OCI-LY1 (cell line): ENCODE measurements around the gene NEAT1.
A peak's percentile ranks its signal among the peaks of the same experiment; 100 is the strongest.

Experiments
- H2AFZ ChIP-seq: fragments of 200-600 bp; sonication (generic), shearing (Covaris generic); 2 replicates; pipeline ENCODE4 v1.6.0; 2014; ENCODE audit warnings: antibody characterized with exemption, mild to moderate bottlenecking, low read length
- H3F3A ChIP-seq: fragments of 200-600 bp; sonication (generic), shearing (Covaris generic); 2 replicates; pipeline ENCODE4 v1.6.0; 2014; ENCODE audit warnings: mild to moderate bottlenecking, antibody characterized with exemption, low read length, moderate library complexity; ENCODE audit not compliant: insufficient read depth
- H3K27ac ChIP-seq: fragments of 200-600 bp; sonication (generic); 2 replicates; pipeline ENCODE4 v1.5.1; 2014; ENCODE audit warnings: low read length, mixed run types, mild to moderate bottlenecking, low read depth; ENCODE audit not compliant: poor library complexity, severe bottlenecking
- H3K27me3 ChIP-seq: fragments of 200-600 bp; sonication (generic); 2 replicates; pipeline ENCODE4 v1.6.0; 2014; ENCODE audit warnings: antibody characterized with exemption, mild to moderate bottlenecking, low read length, moderate library complexity; ENCODE audit not compliant: insufficient read depth
- H3K36me3 ChIP-seq: fragments of 200-600 bp; sonication (generic); 2 replicates; pipeline ENCODE4 v1.6.1; 2014; ENCODE audit warnings: mild to moderate bottlenecking, antibody characterized with exemption, low read length, moderate library complexity, mixed read lengths; ENCODE audit not compliant: insufficient read depth
- H3K4me1 ChIP-seq: fragments of 200-600 bp; sonication (generic); 2 replicates; pipeline ENCODE4 v1.5.1; 2014; ENCODE audit warnings: mild to moderate bottlenecking, low read length, moderate library complexity; ENCODE audit not compliant: insufficient read depth, severe bottlenecking
- H3K4me2 ChIP-seq: fragments of 200-600 bp; sonication (generic), shearing (Covaris generic); 2 replicates; pipeline ENCODE4 v1.6.1; 2014; ENCODE audit warnings: low read length
- H3K4me3 ChIP-seq: fragments of 200-600 bp; sonication (generic); 2 replicates; pipeline ENCODE4 v1.5.1; 2014; ENCODE audit warnings: low read length, low read depth, mild to moderate bottlenecking, mixed read lengths; ENCODE audit not compliant: poor library complexity, severe bottlenecking
- H3K79me2 ChIP-seq: fragments of 200-600 bp; shearing (Covaris generic); 2 replicates; pipeline ENCODE4 v1.6.1; 2016; ENCODE audit warnings: mixed run types, low read length, mixed read lengths; ENCODE audit not compliant: insufficient read depth
- H3K9ac ChIP-seq: fragments of 200-600 bp; sonication (generic), shearing (Covaris generic); 2 replicates; pipeline ENCODE4 v1.6.1; 2014; ENCODE audit warnings: mild to moderate bottlenecking, low read length, mixed read lengths
- H3K9me2 ChIP-seq: fragments of 200-600 bp; sonication (generic), shearing (Covaris generic); 2 replicates; pipeline ENCODE4 v1.6.1; 2014; ENCODE audit warnings: low read depth, mild to moderate bottlenecking, low read length, mixed read lengths
- H3K9me3 ChIP-seq: fragments of 200-600 bp; shearing (Covaris generic); 2 replicates; pipeline ENCODE4 v1.6.1; 2014; ENCODE audit warnings: low read length, mixed read lengths
- H4K20me1 ChIP-seq: fragments of 200-600 bp; sonication (generic), shearing (Covaris generic); 2 replicates; pipeline ENCODE4 v1.6.0; 2016; ENCODE audit warnings: mild to moderate bottlenecking, low read length; ENCODE audit not compliant: insufficient read depth
- CTCF ChIP-seq: fragments of 200-600 bp; sonication (generic), shearing (Covaris generic); IDR thresholded peaks from 2 replicates; pipeline ENCODE4 v1.5.1; 2017; ENCODE audit warnings: mild to moderate bottlenecking, antibody characterized with exemption, low read length, moderate library complexity, mixed read lengths
- EZH2 ChIP-seq: fragments of 200-600 bp; sonication (generic), shearing (Covaris generic); IDR thresholded peaks from 2 replicates; pipeline ENCODE4 v1.8.0; 2017; ENCODE audit warnings: borderline replicate concordance, mixed run types, mild to moderate bottlenecking, antibody characterized with exemption, low read length, moderate library complexity, mixed read lengths

Gene NEAT1

GRCh38 chr11:65418681-65419459, 3.7 kb upstream of the NEAT1 start:
- Histone ChIP-seq H3K9ac (peak overlapping the region; percentile 99), H3K36me3 (peaks cover 15% of the 10 kb centered on the region), H3K4me3 (peak overlapping the region; percentile 63), H4K20me1 (no peaks in the 10 kb centered on the region), H3K27ac (peak overlapping the region; percentile 99), H3F3A (0 out of 2 replicates have a peak, but pooled peaks cover 5% of the 10 kb centered on the region), H3K9me2 (no peaks in the 10 kb centered on the region), H3K27me3 (no peaks in the 10 kb centered on the region), H3K79me2 (peaks cover 17% of the 10 kb centered on the region), H3K4me2 (peak overlapping the region; percentile 97), H3K9me3 (no peaks in the 10 kb centered on the region), H3K4me1 (peaks cover 85% of the 10 kb centered on the region), H2AFZ (no peak overlapping the region)
- TF ChIP-seq CTCF (no peak), EZH2 (no peak)

- no peak overlapping the region for H2AFZ ChIP-seq
- peaks cover 23% of the 10 kb centered on the region for H3K79me2 ChIP-seq
- peak overlapping the region; percentile 99 for H3K9ac ChIP-seq
- TF ChIP-seq EZH2 (no peak), CTCF (no peak)
- H3K9me2 ChIP-seq = no peaks in the 10 kb centered on the region
- peak overlapping the region; percentile 97 for H3K4me2 ChIP-seq
- H3K4me3 ChIP-seq = peak overlapping the region; percentile 63
- peaks cover 18% of the 10 kb centered on the region for H3K36me3 ChIP-seq
- H3K9me3 ChIP-seq = no peaks in the 10 kb centered on the region
- no peaks in the 10 kb centered on the region for H4K20me1 ChIP-seq
- H3K4me1 ChIP-seq = peaks cover 80% of the 10 kb centered on the region
- H3K27ac ChIP-seq = peak overlapping the region; percentile 99
- 0 out of 2 replicates have a peak, but pooled peaks cover 5% of the 10 kb centered on the region for H3F3A ChIP-seq
- H3K27me3 ChIP-seq = no peaks in the 10 kb centered on the region
Measured at GRCh38 chr11:65419460-65419771, 3.2 kb upstream of the NEAT1 start.

- Histone ChIP-seq H3K27me3 (no peaks in the 10 kb centered on the region), H3K4me3 (peak overlapping the region; percentile 63), H3K9me3 (no peaks in the 10 kb centered on the region), H2AFZ (no peak overlapping the region), H3K79me2 (peaks cover 28% of the 10 kb centered on the region), H3F3A (0 out of 2 replicates have a peak, but pooled peaks cover 2% of the 10 kb centered on the region), H3K9ac (peak overlapping the region; percentile 99), H3K4me2 (peak overlapping the region; percentile 97), H3K36me3 (peaks cover 23% of the 10 kb centered on the region), H3K4me1 (peaks cover 75% of the 10 kb centered on the region), H3K27ac (peak overlapping the region; percentile 99), H3K9me2 (no peaks in the 10 kb centered on the region), H4K20me1 (no peaks in the 10 kb centered on the region)
- no peak for TF ChIP-seq EZH2
- TF ChIP-seq CTCF = no peak
Measured at GRCh38 chr11:65419772-65420481, 2.7 kb upstream of the NEAT1 start.
